OCI-LY3 (cell line): Measurements from ENCODE around the gene AGBL4.

Source experiments
- EZH2phosphoT487 ChIP-seq: fragments of 200-600 bp; shearing (Covaris generic); IDR thresholded peaks from 2 replicates; pipeline ENCODE4 v1.6.1; 2018; ENCODE audit warnings: antibody characterized with exemption, mixed run types, low read depth
- TF ChIP-seq, protein P1 (sequence below): fragments of 200-600, 300-600 bp; sonication (generic); IDR thresholded peaks from 2 replicates; pipeline ENCODE4 v1.5.1; 2014; ENCODE audit warnings: antibody characterized with exemption, low read length, low read depth

DNA sequence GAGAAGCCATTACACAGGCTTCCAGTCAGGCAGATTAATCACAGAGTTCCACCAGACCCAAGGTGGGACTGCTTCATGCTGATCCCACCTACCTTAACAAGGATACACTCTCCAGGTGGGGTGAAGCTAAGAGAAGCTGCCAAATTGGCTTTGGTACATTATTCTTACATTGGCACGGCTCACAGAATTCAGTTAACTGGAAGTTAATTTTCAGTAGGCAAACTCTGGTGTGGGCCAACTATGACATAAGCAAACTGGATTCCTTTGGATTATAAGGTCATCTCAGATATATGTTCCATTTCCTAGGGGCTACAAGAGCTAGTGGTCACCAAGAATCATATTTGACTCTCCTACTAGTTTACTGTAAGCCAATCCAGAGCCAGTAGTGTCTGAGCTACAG lies 798.3 kb downstream of the AGBL4 start:
- TF ChIP-seq, protein P1, sequence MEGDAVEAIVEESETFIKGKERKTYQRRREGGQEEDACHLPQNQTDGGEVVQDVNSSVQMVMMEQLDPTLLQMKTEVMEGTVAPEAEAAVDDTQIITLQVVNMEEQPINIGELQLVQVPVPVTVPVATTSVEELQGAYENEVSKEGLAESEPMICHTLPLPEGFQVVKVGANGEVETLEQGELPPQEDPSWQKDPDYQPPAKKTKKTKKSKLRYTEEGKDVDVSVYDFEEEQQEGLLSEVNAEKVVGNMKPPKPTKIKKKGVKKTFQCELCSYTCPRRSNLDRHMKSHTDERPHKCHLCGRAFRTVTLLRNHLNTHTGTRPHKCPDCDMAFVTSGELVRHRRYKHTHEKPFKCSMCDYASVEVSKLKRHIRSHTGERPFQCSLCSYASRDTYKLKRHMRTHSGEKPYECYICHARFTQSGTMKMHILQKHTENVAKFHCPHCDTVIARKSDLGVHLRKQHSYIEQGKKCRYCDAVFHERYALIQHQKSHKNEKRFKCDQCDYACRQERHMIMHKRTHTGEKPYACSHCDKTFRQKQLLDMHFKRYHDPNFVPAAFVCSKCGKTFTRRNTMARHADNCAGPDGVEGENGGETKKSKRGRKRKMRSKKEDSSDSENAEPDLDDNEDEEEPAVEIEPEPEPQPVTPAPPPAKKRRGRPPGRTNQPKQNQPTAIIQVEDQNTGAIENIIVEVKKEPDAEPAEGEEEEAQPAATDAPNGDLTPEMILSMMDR, result no peak
- TF ChIP-seq EZH2phosphoT487, result no peak
